GM10266 (cell line): ENCODE results near the gene NOP14.

Experiments used
- DNase-seq: peaks from one replicate; pipeline ENCODE4 v3.0.0; 2012; ENCODE audit errors: extremely low spot score
- TF ChIP-seq, protein P1 (sequence below): IDR thresholded peaks from 2 replicates; pipeline ENCODE4 v1.5.1; 2012; ENCODE audit warnings: mild to moderate bottlenecking, low read depth; ENCODE audit not compliant: control insufficient read depth, insufficient read depth; ENCODE audit errors: missing control alignments

NOP14 gene

GRCh38 chr4:2910409-2910808, 52.8 kb downstream of the NOP14 start:
- DNase-seq: no peak
- TF ChIP-seq, protein P1, sequence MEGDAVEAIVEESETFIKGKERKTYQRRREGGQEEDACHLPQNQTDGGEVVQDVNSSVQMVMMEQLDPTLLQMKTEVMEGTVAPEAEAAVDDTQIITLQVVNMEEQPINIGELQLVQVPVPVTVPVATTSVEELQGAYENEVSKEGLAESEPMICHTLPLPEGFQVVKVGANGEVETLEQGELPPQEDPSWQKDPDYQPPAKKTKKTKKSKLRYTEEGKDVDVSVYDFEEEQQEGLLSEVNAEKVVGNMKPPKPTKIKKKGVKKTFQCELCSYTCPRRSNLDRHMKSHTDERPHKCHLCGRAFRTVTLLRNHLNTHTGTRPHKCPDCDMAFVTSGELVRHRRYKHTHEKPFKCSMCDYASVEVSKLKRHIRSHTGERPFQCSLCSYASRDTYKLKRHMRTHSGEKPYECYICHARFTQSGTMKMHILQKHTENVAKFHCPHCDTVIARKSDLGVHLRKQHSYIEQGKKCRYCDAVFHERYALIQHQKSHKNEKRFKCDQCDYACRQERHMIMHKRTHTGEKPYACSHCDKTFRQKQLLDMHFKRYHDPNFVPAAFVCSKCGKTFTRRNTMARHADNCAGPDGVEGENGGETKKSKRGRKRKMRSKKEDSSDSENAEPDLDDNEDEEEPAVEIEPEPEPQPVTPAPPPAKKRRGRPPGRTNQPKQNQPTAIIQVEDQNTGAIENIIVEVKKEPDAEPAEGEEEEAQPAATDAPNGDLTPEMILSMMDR: no peak

DNA sequence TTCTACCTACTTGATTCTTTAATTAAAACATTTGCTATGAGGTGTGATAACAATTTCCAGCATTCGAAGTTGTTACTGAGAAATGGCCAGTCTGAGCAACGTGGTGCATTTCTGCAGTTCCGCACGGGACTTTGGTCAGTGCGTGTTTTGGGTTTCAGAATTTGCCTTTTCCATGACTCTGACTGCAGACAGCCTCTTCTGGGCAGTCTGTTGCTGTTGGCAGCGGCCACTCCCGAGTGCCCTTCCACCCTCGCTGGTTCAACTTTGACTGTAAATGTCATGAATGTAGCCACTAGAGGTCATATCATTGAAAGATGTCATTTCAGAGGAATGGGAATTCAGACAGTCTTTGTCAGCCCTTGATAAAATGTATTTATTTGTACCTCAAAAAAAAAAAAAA, 53.6 kb downstream of the NOP14 start:
- no peak for DNase-seq
- TF ChIP-seq, protein P1: no peak

DNA sequence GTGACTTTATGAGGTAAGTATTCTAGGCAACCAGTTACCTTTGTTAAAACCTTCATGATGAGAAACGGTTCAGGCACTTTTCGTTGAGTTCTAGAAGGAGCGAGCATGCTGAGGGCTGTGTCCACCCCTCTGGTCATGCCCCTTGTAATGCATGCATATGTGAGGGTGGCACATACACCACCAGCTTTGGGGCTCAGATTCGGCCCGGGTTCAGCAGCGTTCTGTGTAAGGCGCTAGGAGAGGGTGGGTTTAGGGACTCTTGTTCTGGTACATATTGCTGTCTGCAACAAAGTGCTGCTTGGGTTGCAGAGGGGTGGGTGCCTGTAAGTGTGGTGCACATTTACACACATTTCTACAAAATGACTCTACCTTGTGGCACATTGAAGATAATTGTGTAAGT, 54.5 kb downstream of the NOP14 start:
- TF ChIP-seq, protein P1: no peak
- DNase-seq: no peak

- TF ChIP-seq, protein P1: no peak
- DNase-seq: no peak
Observed at GRCh38 chr4:2907706-2908293, 55.4 kb downstream of the NOP14 start.

DNA sequence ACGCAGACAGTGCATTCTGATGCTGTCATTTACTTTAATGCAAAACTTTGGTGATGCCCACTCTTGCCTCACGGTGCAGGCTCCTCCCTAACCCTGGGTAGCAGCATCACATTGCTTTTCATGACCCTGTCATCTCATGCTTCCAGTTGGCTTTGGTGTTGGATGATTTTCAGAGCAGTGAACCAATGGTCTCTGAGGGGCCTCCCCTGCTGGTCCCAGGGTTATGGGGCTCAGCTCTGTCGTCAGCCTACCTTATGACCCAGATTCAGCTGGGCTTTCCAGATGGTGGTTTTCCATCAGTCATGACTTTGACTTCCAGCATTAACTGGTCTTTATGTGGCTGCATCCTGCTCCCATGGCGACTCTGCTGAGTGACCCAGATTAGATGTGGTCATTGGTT, 56.0 kb downstream of the NOP14 start:
- DNase-seq: no peak
- TF ChIP-seq, protein P1: no peak

DNA sequence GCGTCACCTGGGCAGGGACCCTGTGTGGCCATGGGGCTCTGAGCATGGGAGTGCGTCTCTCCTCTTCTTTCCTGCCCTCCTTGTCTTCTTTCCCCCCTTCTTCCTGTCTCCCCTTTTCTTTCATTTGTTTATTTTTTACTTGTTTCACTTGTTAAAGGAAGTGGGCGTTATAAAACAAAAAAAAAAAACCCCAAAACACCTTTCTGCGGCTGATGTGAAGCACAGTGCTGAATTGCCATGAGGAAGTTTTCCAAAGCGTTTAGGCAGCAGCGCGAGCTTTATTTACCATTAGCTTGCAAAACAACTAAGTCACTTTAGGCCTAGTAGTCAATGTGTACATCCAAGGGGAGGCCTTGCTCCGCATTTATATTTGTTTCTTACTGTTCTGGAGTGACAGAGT, 57.0 kb downstream of the NOP14 start:
- no peak for DNase-seq
- TF ChIP-seq, protein P1: no peak

DNA sequence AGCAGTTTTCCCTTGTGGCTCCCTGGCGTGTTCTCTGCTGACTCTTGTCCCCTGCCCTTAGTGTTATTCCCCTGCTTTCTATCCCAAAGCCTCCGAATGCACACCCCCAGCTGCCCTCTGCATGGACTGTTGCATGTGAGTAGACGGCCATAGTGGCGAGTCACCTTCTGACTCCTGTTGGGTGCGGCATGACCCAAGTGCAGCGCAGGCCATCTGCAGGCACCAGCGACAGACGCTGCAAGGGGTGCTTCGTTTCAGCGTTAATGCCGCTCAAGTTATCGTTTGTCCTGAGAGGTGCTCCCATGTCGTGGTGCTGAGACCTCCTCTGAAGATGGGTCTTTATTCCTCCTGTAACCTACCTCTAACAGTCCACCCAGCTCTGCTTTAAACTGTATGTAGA, 57.7 kb downstream of the NOP14 start:
- DNase-seq: no peak
- TF ChIP-seq, protein P1: no peak
